Mammary microvascular endothelial cell (primary cell): Measurements from ENCODE around the gene SPZ1. TPM values are rescaled to one million over a fixed set of nuclear protein-coding genes. Genes with fewer than 3 reads are reported as not detected.

ENCODE experiments used
- total RNA-seq: library from RNA; depleted of rRNA; stranded (reverse); fragments of >200 nt; gene quantifications from 2 replicates; pipeline ENCODE4 v1.2.3, GENCODE V29; 2015

SPZ1 gene, protein sequence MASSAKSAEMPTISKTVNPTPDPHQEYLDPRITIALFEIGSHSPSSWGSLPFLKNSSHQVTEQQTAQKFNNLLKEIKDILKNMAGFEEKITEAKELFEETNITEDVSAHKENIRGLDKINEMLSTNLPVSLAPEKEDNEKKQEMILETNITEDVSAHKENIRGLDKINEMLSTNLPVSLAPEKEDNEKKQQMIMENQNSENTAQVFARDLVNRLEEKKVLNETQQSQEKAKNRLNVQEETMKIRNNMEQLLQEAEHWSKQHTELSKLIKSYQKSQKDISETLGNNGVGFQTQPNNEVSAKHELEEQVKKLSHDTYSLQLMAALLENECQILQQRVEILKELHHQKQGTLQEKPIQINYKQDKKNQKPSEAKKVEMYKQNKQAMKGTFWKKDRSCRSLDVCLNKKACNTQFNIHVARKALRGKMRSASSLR
- not detected in 2 replicates for total RNA-seq

GRCh38 chr5:80319702-80320101 lies at the start of gene SPZ1:
TSS of gene SPZ1 (plus strand) at chr5:80320002. CDS start at chr5:80320216, 214 bp downstream.

Other genes with a start within 250 kb of the SPZ1 start
- 3.9 and 5.0 TPM in 2 replicates for gene SERINC5, start 64.0 kb upstream of the SPZ1 start, total RNA-seq
- gene ZFYVE16, start 88.1 kb downstream of the SPZ1 start, total RNA-seq, result 14.7 and 21.6 TPM in 2 replicates
- 0.87 and 3.5 TPM in 2 replicates for gene FAM151B, start 168.1 kb downstream of the SPZ1 start, total RNA-seq